Activated CD4-positive, alpha-beta T cell treated with anti-CD3 and anti-CD28 coated beads, Interleukin-2, amount 10 ng/mL, durations not matched to agents 24 days and 14 days (primary cell): Measurements from ENCODE around the gene NUP54. TPM values are rescaled to one million over a fixed set of nuclear protein-coding genes. Genes with fewer than 3 reads are reported as not detected.
A peak's percentile ranks its signal among the peaks of the same experiment; 100 is the strongest.

Source experiments
- DNase-seq: peaks from one replicate; pipeline ENCODE4 v3.0.0; 2022
- H3K27ac Mint-ChIP-seq: one replicate; pipeline ENCODE4 v1.8.0; 2022; ENCODE audit warnings: mild to moderate bottlenecking, mixed read lengths
- H3K27me3 Mint-ChIP-seq: one replicate; pipeline ENCODE4 v1.8.0; 2022; ENCODE audit warnings: mixed read lengths
- H3K36me3 Mint-ChIP-seq: one replicate; pipeline ENCODE4 v1.8.0; 2022; ENCODE audit warnings: low read depth, mild to moderate bottlenecking, mixed read lengths
- H3K4me1 Mint-ChIP-seq: one replicate; pipeline ENCODE4 v1.8.0; 2021; ENCODE audit warnings: mixed read lengths
- H3K4me3 Mint-ChIP-seq: one replicate; pipeline ENCODE4 v1.8.0; 2022; ENCODE audit warnings: mild to moderate bottlenecking, moderate library complexity, mixed read lengths
- H3K9me3 Mint-ChIP-seq: one replicate; pipeline ENCODE4 v1.8.0; 2021; ENCODE audit warnings: mixed read lengths
- intact Hi-C: fragments of 100-400 bp; cut with micrococcal nuclease; formaldehyde crosslinking; loops from one replicate; pipeline ENCODE4 v1.15.1; 2023
- total RNA-seq: library from RNA; stranded (reverse); gene quantifications from 2 replicates; pipeline ENCODE4 v1.2.3, GENCODE V29; 2022

NUP54 gene
- total RNA-seq, 1 donor from 2014 or later, result 72.6 TPM

DNA sequence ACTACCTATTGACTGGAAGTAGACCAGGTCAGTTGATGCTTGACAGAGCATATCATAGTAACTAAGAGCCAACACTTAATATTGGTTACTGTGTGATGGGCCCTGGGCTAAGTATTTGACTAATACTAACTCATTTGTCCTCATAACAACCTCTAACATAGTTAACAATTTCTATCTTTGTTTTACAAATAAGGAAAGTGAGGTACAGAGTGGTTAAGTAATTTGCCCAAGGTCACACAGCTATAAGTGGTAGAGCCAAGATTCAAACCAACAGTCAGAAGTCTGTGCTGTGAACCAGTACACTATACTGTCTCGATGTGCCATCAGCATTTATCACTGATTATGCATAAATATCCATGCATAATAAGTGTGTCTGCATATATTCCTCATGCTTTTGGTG lies 27.1 kb upstream of the NUP54 start:
- DNase-seq, result no peak
- Mint-ChIP-seq H3K4me1 (no peaks in the 10 kb centered on the region), H3K27ac (no peak overlapping the region), H3K27me3 (no peaks in the 10 kb centered on the region), H3K9me3 (no peaks in the 10 kb centered on the region), H3K4me3 (no peak overlapping the region), H3K36me3 (no peaks in the 10 kb centered on the region)
- intact Hi-C loops, result no loop called here

DNA sequence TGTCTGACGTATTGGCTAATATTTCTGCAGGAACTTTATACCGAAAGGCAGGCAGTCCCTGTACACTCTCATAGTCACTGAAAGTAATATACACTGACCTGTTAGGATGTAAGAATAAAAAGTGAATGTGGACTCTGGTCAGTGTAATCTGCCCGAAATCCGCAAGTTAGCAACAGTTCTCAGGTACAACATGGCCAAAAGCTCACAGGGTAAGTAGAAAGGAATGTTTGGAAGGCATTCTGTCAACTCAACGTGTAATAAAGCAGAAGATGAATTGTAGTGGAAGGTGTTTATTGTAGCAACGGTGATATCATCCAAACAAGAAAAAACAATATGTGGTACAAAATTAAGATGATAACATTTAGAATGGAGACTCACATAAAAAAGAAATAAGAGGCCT lies 26.0 kb upstream of the NUP54 start:
- H3K4me1 Mint-ChIP-seq, result no peaks in the 10 kb centered on the region
- H3K4me3 Mint-ChIP-seq, result no peak overlapping the region

DNA sequence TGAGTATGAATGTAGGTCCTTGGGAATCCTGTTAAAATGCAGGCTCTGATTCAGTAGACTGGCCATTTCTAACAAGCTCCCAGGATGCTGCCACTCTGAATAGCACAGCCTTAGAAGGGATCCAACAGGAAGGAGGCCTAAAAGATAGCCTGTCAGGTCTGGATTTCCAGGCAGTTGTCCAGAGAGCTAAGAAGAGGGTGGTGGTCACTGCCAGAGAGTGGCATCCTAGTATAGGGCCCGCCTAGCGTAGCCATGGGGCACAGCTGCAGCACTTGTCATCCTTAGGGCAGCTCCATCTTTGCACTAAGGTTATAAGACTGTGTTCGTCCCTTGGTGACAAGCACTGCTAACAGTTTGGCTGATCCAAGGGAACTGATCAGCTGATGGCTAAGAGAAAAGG lies 20.5 kb upstream of the NUP54 start:
- H3K4me3 Mint-ChIP-seq, result no peak overlapping the region
- no peak overlapping the region for H3K27ac Mint-ChIP-seq
- H3K27me3 Mint-ChIP-seq, result no peaks in the 10 kb centered on the region
- no peaks in the 10 kb centered on the region for H3K4me1 Mint-ChIP-seq
- no peak for DNase-seq
- intact Hi-C loops, result no loop called here
- H3K9me3 Mint-ChIP-seq, result no peaks in the 10 kb centered on the region
- H3K36me3 Mint-ChIP-seq, result peaks cover 3% of the 10 kb centered on the region

More for the DNA sequence above, 26.0 kb upstream of the NUP54 start:
- no peak for DNase-seq
- Mint-ChIP-seq H3K27ac (no peak overlapping the region), H3K36me3 (no peaks in the 10 kb centered on the region), H3K9me3 (no peaks in the 10 kb centered on the region), H3K27me3 (no peaks in the 10 kb centered on the region)
- intact Hi-C loops, result no loop called here

- no peak overlapping the region for H3K4me3 Mint-ChIP-seq
- H3K4me1 Mint-ChIP-seq, result no peaks in the 10 kb centered on the region
- H3K27ac Mint-ChIP-seq, result no peak overlapping the region
- H3K9me3 Mint-ChIP-seq, result no peaks in the 10 kb centered on the region
- H3K27me3 Mint-ChIP-seq, result no peaks in the 10 kb centered on the region
- DNase-seq, result no peak
- peaks cover 3% of the 10 kb centered on the region for H3K36me3 Mint-ChIP-seq
- intact Hi-C loops, result no loop called here
Measured at GRCh38 chr4:76166480-76166879, 18.3 kb upstream of the NUP54 start.

GRCh38 chr4:76160355-76160754 lies 12.2 kb upstream of the NUP54 start:
- Mint-ChIP-seq H3K4me1 (peaks cover 2% of the 10 kb centered on the region), H3K9me3 (no peaks in the 10 kb centered on the region), H3K4me3 (no peak overlapping the region), H3K36me3 (no peaks in the 10 kb centered on the region), H3K27ac (no peak overlapping the region), H3K27me3 (no peaks in the 10 kb centered on the region)
- intact Hi-C loops, result no loop called here
- no peak for DNase-seq

DNA sequence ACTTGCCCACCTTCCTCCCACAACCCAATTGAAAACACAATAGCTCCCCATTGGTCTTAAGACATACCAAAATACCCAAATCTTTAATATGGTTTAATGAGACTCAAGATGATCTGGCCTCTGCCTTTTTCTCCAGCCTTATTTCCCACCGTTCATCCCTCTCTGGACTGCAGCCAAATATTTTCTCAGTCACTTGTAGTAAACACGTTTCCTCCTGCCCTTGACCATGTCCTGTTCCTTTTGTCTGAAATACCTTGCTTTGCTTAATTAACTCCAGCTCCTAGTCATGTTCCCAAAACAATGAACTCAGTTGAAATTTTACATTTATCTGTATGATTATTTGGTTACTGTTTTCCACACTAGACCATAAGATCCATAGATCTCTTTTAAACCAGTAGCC lies 8.4 kb upstream of the NUP54 start:
- Mint-ChIP-seq H3K9me3 (no peaks in the 10 kb centered on the region), H3K27ac (no peak overlapping the region), H3K36me3 (peaks cover 3% of the 10 kb centered on the region), H3K4me3 (no peak overlapping the region), H3K27me3 (peaks cover 1% of the 10 kb centered on the region), H3K4me1 (peaks cover 2% of the 10 kb centered on the region)
- no peak for DNase-seq
- intact Hi-C loops, result no loop called here

DNA sequence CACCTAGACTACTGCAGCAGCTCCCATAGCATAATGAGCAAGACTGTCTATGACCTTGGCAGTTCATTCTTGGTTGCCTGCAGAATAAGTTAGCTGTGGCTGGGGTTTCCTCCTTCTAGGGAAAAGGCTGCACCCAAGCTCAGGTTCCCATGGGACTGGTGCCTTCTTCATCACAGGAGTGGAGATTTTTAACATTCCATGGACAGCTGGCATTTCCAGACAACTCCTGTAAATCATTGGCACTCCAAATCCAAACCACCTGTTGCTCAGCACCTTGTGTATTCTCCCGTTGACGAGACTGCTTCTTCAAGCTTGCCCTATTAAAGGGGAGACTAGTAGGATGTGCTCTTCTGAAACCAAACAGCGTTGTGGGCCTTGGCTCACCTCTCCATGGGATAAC lies 7.8 kb upstream of the NUP54 start:
- intact Hi-C loops, result no loop called here
- H3K27ac Mint-ChIP-seq, result no peak overlapping the region
- DNase-seq, result no peak
- H3K9me3 Mint-ChIP-seq, result no peaks in the 10 kb centered on the region
- peaks cover 1% of the 10 kb centered on the region for H3K27me3 Mint-ChIP-seq
- H3K36me3 Mint-ChIP-seq, result peaks cover 3% of the 10 kb centered on the region
- peaks cover 2% of the 10 kb centered on the region for H3K4me1 Mint-ChIP-seq
- H3K4me3 Mint-ChIP-seq, result no peak overlapping the region

GRCh38 chr4:76153356-76153755 lies 5.2 kb upstream of the NUP54 start:
- Mint-ChIP-seq H3K4me3 (no peak overlapping the region), H3K27me3 (peaks cover 1% of the 10 kb centered on the region), H3K36me3 (peaks cover 6% of the 10 kb centered on the region), H3K27ac (no peak overlapping the region), H3K4me1 (peaks cover 12% of the 10 kb centered on the region), H3K9me3 (no peaks in the 10 kb centered on the region)
- intact Hi-C loops, result no loop called here
- no peak for DNase-seq

GRCh38 chr4:76147454-76148141 lies 599 bp downstream of the NUP54 start:
- Mint-ChIP-seq H3K27me3 (no peaks in the 10 kb centered on the region), H3K36me3 (peaks cover 18% of the 10 kb centered on the region), H3K4me3 (peak overlapping the region; percentile 95), H3K27ac (peak overlapping the region; percentile 92), H3K4me1 (peaks cover 32% of the 10 kb centered on the region), H3K9me3 (no peaks in the 10 kb centered on the region)
- intact Hi-C loops, result loop anchor here (1.0 to 5.0 kb wide), 9 partner anchors 67 to 1010 kb away; partner anchors contain the start of genes CCNG2, CCNI, G3BP2 and RCHY1
- DNase-seq, result peak; percentile 86

- H3K27ac Mint-ChIP-seq, result no peak overlapping the region
- no peaks in the 10 kb centered on the region for H3K9me3 Mint-ChIP-seq
- intact Hi-C loops, result no loop called here
- H3K27me3 Mint-ChIP-seq, result no peaks in the 10 kb centered on the region
- H3K4me1 Mint-ChIP-seq, result peaks cover 33% of the 10 kb centered on the region
- no peak for DNase-seq
- no peak overlapping the region for H3K4me3 Mint-ChIP-seq
- peaks cover 41% of the 10 kb centered on the region for H3K36me3 Mint-ChIP-seq
Measured at GRCh38 chr4:76144546-76144945, 3.7 kb downstream of the NUP54 start.

GRCh38 chr4:76141241-76141640 lies 7.0 kb downstream of the NUP54 start:
- H3K9me3 Mint-ChIP-seq, result no peaks in the 10 kb centered on the region
- H3K27me3 Mint-ChIP-seq, result no peaks in the 10 kb centered on the region
- H3K4me1 Mint-ChIP-seq, result peaks cover 19% of the 10 kb centered on the region
- H3K4me3 Mint-ChIP-seq, result no peak overlapping the region
- intact Hi-C loops, result no loop called here
- no peak overlapping the region for H3K27ac Mint-ChIP-seq
- DNase-seq, result no peak
- H3K36me3 Mint-ChIP-seq, result peaks cover 57% of the 10 kb centered on the region

GRCh38 chr4:76127754-76128153 lies 20.4 kb downstream of the NUP54 start:
- no peaks in the 10 kb centered on the region for H3K27me3 Mint-ChIP-seq
- H3K27ac Mint-ChIP-seq, result no peak overlapping the region
- H3K36me3 Mint-ChIP-seq, result peaks cover 54% of the 10 kb centered on the region
- intact Hi-C loops, result no loop called here
- no peaks in the 10 kb centered on the region for H3K4me1 Mint-ChIP-seq
- no peaks in the 10 kb centered on the region for H3K9me3 Mint-ChIP-seq
- no peak for DNase-seq
- no peak overlapping the region for H3K4me3 Mint-ChIP-seq

GRCh38 chr4:76125816-76126215 lies 22.4 kb downstream of the NUP54 start:
- Mint-ChIP-seq H3K27me3 (no peaks in the 10 kb centered on the region), H3K9me3 (no peaks in the 10 kb centered on the region)
- DNase-seq, result no peak

GRCh38 chr4:76120199-76120598 lies 28.0 kb downstream of the NUP54 start:
- intact Hi-C loops, result no loop called here
- Mint-ChIP-seq H3K4me1 (no peaks in the 10 kb centered on the region), H3K4me3 (no peak overlapping the region), H3K27me3 (no peaks in the 10 kb centered on the region), H3K27ac (no peak overlapping the region), H3K9me3 (peaks cover 8% of the 10 kb centered on the region), H3K36me3 (peaks cover 68% of the 10 kb centered on the region)
- DNase-seq, result no peak

More at GRCh38 chr4:76125816-76126215, 22.4 kb downstream of the NUP54 start:
- intact Hi-C loops, result no loop called here
- Mint-ChIP-seq H3K4me3 (no peak overlapping the region), H3K4me1 (no peaks in the 10 kb centered on the region), H3K27ac (no peak overlapping the region), H3K36me3 (peaks cover 58% of the 10 kb centered on the region)

DNA sequence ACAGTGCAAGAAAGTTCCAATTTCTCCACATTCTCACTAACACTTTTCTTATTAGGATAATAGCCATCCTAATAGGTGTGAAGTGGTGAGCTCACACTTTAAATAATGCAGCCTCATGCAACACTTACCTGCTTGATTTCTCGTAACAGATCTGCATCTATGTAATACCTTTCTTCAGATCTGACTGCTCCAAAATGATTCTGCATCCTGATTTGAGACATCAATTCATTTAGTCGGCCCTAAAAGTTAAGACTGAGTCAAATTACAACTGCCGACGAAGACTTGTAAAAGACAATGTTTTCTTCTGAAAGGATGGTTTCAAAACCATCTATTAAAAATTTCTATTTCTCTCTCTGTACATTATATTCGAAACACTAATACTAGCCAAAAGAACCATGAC lies 30.7 kb downstream of the NUP54 start:
- no peak for DNase-seq
- no peaks in the 10 kb centered on the region for H3K4me1 Mint-ChIP-seq
- no peak overlapping the region for H3K4me3 Mint-ChIP-seq
- H3K9me3 Mint-ChIP-seq, result peaks cover 8% of the 10 kb centered on the region
- intact Hi-C loops, result no loop called here
- H3K27ac Mint-ChIP-seq, result no peak overlapping the region
- no peaks in the 10 kb centered on the region for H3K27me3 Mint-ChIP-seq
- H3K36me3 Mint-ChIP-seq, result peaks cover 65% of the 10 kb centered on the region
